ENCODE measurements around the gene RRN3. TPM values are rescaled to one million over a fixed set of nuclear protein-coding genes. Genes with fewer than 3 reads are reported as not detected.
"Not testable (repeated sequence)": the region's sequence is repeated elsewhere in the genome, so short reads cannot be mapped to it uniquely, and the experiment has no call there.

Gene RRN3
- polyA plus RNA-seq, 4 donors: 29.6 to 46.4 (median 43.3) TPM

DNA sequence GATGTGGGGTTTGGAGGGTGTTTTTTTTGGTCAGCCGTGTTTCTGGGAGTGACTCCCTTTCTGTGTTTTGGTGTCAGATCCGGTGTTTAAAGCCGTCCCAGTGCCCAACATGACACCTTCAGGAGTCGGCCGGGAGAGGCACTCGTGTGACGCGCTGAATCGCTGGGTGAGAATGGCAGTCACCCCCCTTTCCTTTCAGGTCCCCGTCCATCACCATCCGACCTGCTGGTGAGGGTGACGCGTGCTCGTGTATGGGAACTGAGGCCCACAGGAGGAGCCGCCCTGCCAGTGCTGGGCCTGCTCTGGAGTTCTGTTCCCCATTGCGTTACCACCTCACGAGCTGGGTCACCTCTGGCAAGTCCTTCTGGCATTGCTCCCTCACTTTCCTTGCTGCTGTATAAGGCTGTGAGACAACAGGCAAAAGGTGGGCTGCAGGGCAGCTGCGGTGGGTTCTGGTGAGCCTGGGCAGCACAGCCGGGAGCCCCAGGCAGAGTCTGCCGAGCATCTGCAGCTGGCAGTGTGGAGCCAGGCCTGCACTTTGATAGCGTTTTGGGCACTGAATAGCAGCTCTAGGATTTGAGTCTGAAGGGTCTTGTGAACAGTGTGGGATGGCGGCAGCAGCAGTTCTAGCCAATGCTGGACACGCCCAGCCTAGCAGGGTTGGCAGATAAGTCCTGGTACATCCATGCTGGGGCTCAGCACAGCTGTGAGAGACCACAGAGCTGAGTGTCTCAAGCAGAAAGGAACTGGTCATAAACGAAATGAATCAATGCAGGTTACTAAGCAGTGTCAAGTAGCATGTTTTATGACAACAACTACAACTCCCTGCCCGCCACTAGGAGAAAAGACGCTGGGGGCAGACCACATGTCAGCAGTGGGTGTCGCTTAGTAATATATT lies 65.0 kb downstream of the RRN3 start:
- DNase-seq (ENCODE audit: low read depth in 4 of 4, low spot score in 3 of 4): not testable (repeated sequence)

DNA sequence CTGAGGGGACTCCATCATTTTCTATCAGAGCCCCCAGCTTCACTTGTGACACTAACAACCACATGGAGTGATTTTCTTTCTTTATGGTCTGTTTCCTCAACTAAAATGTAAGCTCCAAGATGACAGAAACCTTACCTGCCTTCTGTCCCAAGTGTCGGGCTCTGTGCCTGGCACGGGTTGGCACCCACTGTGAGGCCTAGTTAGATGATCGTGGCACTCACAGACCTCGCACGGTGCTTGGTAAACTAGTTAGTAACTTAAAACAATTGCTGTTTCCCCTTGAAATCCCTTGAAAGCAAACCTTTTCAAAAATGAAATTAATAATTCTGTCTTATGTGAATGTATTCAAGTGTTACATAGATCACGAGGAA lies 65.7 kb downstream of the RRN3 start:
- DNase-seq (ENCODE audit: low read depth in 4 of 4, low spot score in 3 of 4): not testable (repeated sequence)

DNA sequence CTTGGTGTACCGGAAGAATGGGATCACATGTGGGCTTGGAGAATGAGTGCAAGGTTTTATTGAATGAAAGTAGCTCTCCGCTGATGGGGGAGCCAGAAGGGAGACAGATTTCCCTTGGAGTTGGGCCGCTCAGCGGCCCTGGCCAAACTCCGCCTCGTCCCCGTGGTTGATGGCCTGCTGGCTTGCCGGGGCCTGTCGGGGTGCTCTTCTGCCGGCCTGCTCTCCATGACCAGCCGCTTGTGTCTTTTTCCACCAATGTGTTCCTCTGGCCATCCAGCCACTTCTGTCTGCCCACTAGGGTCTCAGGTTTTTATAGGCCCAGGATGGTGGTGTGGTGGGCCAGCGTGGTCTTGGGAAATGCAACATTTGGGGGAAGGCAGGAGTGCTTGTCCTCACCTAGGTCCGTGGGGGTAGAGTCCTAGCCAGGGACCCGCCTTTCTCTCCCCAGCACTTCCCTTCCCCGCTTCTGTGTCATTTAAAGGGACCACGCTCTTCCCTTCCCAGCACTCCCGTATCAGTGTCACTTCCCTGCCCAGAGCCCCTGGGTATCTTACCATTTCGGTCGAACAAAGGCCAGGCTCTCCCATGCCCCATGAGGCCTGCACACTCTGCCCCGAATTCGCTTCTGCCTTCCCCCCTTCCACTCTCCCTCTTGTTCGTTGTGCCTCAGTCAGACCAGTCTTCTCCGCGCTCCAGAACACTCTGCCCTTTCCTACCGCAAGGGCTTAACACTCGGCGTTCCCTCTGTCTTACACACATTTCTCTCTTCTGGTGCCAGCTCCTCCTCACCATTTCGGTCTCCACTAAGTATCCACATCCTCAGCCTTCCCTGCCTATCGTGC lies 66.3 kb downstream of the RRN3 start:
- DNase-seq (ENCODE audit: low read depth in 4 of 4, low spot score in 3 of 4): not testable (repeated sequence)

DNA sequence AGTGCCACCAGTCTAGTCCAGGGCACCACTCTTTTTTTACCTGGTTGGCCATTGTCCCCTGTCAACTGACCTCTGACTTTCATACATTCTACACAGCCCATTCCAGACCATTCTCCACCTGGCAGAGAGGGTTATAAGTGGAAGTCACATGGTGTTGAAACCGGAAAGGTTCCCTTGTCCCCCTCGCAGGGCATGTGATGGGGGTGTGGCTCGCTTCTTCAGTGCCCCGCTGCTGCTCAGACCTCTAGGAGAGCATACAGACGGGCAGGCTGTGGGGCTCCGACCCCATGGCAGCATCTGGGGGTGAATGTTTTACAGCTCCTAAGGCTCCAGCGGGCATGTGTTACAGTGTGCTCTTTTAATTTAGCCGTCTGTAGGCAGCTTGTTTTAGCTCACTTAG lies 67.0 kb downstream of the RRN3 start:
- not testable (repeated sequence) for DNase-seq (ENCODE audit: low read depth in 4 of 4, low spot score in 3 of 4)

DNA sequence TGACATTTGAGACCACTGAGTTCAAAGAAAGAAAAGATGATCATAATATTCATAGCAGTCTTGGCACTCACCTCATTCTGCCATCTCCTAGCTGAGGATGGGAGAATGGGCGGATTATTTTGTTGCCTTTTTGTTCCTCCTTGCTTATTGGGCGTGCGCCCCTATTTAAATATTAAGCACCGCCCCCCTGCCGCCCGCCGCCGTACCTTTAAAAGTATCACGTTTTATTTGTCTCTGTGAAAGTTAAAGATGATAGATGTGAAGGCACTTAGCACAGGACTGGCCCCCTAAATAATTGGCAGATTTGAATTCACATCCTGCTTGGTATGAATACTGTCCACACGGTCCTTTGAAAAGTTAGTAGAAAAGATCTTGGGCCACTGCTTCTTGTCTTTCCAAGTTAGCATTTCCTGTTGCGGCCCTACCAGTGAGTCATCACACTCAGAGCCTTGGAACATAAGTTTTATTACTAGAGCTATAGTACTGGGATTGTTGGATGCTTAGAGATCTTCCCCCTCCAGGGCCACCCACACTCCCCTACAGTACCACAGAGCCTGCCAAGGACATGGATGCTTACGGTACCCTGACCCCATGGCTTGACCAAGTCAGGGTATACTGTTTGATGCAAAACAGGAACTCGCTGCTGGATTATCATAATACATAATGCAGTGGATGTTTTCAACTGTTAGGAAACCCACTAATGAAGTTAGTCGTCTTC lies 68.7 kb downstream of the RRN3 start:
- not testable (repeated sequence) for DNase-seq (ENCODE audit: low read depth in 4 of 4, low spot score in 3 of 4)

DNA sequence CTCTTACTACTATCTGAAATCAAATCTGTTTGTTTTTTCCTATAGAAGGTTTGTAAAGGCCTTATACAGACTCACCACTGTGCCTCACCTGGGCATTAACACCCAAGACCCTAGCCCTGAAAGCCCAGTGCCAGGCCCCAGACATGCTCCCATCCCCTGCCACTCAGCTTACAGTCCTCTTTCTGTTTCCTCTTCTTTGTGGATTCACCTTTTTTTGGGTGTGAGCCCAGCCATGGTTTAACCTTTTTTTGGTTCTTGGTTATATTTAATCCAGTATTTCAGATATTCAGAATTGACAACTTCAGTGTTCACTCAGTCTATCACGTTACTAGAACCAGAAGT lies 69.2 kb downstream of the RRN3 start:
- not testable (repeated sequence) for DNase-seq (ENCODE audit: low read depth in 4 of 4, low spot score in 3 of 4)

DNA sequence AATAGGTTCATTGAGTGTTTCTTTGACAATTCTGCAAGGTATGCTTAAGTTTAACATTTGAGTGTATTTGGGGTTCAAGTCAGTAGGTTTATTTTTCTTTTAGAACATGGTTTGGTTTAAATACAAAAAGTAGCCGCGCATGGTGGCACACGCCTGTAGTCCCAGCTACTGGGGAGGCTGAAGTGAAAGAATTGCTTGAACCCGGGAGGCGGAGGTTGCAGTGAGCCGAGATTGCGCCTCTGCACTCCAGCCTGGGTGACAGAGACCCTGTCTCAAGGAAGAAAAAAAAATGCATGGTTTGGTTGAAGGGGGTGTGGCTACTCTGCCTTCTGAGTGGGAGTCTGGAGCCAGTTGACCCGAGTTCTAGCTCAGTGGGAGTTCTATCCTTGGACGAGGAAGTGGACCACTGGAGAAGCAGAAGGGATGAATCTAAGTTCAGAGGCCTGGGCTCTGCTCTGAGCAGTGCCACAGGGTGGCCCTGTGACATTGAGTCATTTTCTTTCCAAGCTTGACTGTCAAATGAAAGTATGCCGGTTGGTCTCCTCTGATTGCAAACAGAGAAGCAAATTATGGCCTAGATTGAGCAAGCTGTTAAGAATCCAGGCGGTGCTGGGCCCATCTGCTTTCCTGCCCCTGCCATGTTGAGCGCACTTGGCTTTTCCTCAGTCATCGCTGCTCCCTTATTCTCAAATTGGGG lies 70.5 kb downstream of the RRN3 start:
- DNase-seq (ENCODE audit: low read depth in 4 of 4, low spot score in 3 of 4): not testable (repeated sequence)

DNA sequence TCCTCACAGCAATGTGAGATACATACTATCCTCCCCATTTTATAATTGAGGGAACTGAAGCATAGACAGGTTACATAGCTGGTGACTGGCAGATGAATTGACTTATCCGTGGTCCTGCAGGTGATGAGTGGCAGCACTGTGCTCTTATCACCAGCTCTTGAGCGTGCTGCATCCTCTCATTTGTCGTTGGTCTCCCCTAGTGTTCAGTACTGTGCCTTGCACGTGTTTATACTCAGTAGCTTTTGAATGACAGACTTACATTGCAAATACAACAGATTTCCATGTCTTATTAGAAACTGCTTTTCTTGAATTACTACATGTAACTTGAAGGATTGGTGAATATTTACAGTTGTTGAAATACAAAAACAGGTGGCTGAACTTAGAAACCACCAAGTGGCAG lies 71.9 kb downstream of the RRN3 start:
- not testable (repeated sequence) for DNase-seq (ENCODE audit: low read depth in 4 of 4, low spot score in 3 of 4)

DNA sequence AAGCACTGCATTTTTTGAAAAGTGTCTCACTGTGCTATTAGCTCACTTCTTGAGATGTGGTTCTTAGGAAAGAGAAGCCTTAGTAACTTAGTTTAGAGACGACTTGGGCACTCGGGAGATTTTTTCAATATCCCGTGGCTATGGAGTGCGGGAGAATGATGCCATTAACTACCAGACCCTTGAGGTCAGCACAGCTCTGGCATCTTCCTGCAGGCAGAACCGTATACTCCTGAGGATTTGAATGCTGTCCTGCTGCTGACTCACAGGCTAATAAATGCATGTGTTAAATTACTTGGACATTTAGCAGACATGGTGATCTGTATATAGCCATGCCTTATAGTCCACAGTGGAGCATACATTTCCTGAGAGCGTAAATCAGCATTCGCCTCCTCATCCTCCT lies 72.6 kb downstream of the RRN3 start:
- not testable (repeated sequence) for DNase-seq (ENCODE audit: low read depth in 4 of 4, low spot score in 3 of 4)

DNA sequence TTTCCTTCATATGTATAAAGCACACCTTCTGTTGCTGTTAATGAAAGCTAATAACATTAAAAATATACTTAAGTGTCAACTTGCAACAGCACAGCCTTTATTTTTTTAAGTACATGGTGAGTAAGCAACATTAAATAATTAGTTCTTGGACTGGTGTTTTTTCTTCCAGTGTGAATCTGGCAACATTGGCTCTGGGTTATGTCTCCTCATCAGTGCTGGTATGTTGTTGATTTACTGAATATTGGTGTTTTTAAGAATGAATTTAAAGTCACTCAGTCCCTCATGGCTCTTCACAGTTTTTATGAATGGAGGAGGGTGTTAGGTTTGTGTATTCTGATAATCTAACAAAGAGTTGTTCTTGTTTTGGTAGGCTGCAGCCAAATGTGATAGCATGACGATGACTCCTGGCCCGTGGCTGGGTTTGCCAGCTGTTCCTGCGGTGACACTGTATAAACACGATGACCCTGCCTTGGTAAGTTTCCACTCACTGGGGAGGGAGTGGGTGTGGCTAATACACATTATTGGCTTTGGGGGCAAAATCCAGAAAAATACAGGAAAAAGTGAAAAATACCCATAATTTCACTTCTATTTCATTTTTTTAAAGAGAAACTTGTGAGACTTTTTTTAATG lies 77.0 kb downstream of the RRN3 start:
- DNase-seq (ENCODE audit: low read depth in 4 of 4, low spot score in 3 of 4): not testable (repeated sequence)

DNA sequence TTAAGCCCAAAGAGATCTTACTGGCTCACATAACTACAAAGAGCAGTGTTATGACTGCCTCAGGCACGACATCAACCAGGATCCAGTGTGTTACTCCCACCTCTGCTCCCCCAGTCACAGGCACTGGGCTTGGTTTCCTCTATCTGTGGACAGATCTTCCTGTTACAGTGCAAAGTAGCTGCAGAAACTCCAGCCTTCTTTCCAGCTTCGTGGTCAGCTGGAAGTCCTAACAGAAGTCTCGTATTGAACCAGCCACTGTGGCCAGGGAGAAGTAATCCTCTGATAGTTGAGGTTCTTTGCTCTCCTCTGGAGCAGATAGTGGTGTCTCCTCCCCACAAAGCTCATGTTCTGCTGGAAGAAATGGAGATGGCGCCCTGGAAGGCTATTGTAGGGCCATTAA lies 77.7 kb downstream of the RRN3 start:
- not testable (repeated sequence) for DNase-seq (ENCODE audit: low read depth in 4 of 4, low spot score in 3 of 4)

DNA sequence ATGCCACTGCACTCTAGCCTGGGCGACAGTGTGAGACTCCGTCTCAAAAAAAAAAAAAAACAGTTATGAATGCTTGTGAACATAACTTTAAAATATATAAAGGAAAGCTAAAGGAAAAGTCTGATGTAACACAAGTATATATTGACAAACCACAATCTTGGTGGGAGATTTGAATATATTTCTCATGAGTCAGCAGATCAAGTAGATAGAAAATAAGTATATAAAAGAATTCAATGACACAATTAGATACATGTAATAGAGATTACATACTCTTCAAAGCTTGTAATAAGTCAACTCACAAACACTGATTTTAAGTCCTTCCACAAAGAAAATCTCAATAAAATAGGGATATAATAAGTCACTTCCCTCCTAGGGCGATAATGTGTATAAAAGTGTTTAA lies 78.4 kb downstream of the RRN3 start:
- DNase-seq (ENCODE audit: low read depth in 4 of 4, low spot score in 3 of 4): not testable (repeated sequence)

DNA sequence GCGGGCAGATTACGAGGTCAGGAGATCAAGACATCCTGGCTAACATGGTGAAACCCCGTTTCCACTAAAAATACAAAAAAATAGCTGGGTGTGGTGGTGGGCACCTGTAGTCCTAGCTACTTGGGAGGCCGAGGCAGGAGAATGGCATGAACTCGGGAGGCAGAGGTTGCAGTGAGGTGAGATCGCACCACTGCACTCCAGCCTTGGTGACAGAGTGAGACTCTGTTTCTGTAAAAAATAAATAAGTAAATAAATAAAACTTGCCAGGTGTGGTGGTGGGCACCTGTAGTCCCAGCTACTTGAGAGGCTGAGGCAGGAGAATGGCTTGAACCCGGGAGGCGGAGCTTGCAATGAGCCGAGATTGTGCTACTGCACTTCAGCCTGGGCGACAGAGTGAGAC lies 81.1 kb downstream of the RRN3 start:
- DNase-seq (ENCODE audit: low read depth in 4 of 4, low spot score in 3 of 4): not testable (repeated sequence)

Other genes with a start within 250 kb of the RRN3 start
- gene NPIPA1, start 156.8 kb downstream of the RRN3 start, polyA plus RNA-seq (ENCODE audit: insufficient read length in 4 of 4): 100 to 1,000 TPM; 115 to 165 (median 137) TPM
- gene PDXDC1, start 119.2 kb downstream of the RRN3 start, polyA plus RNA-seq (ENCODE audit: insufficient read length in 4 of 4): 100 to 1,000 TPM in 2 of 4 donors, 10 to 100 TPM in 2; 52.8 to 122 (median 97.4) TPM
- 10 to 100 TPM; 42.3 to 54.4 (median 49.4) TPM for gene NTAN1, start 38.2 kb downstream of the RRN3 start, polyA plus RNA-seq (ENCODE audit: insufficient read length in 4 of 4)